A673 (cell line): ENCODE data around the gene BGN. TPM values are rescaled to one million over a fixed set of nuclear protein-coding genes. Genes with fewer than 3 reads are reported as not detected.

ENCODE experiments used
- BruUV-seq: library from RNA; stranded (reverse); fragments of 400-500 nt; replicated peaks from 2 replicates; lab custom pipeline; 2021; lab: Mats Ljungman, UMichigan
- CTCF ChIA-PET: fragments of 300-600 bp; sonication (Branson Sonifier 250); formaldehyde crosslinking; loops from one replicate; lab custom pipeline; 2022; ENCODE audit warnings: antibody characterized with exemption; lab: Charles Lee
- POLR2A ChIA-PET: fragments of 300-600 bp; sonication (Branson Sonifier 250); formaldehyde crosslinking; loops from one replicate; lab custom pipeline; 2022; ENCODE audit warnings: antibody characterized with exemption; ENCODE audit not compliant: low non-redundant PET; lab: Charles Lee
- DNase-seq: peaks from one replicate; pipeline ENCODE4 v3.0.0-alpha.2; 2015; ENCODE audit warnings: low spot score
- H3K27ac ChIP-seq: fragments of 200-600 bp; sonication (generic); 2 replicates; pipeline ENCODE4 v1.5.1; 2016; ENCODE audit warnings: mixed run types, low read depth, mild to moderate bottlenecking, mixed read lengths, antibody characterized with exemption, low read length; ENCODE audit not compliant: poor library complexity, severe bottlenecking
- H3K27me3 ChIP-seq: fragments of 200-600 bp; sonication (generic); replicated peaks from 2 replicates; pipeline ENCODE4 v1.6.1; 2017; ENCODE audit warnings: mixed run types, low read depth, mild to moderate bottlenecking, mixed read lengths, antibody characterized with exemption, low read length; ENCODE audit not compliant: insufficient read depth, poor library complexity
- H3K36me3 ChIP-seq: fragments of 200-600 bp; sonication (generic); 2 replicates; pipeline ENCODE4 v1.6.1; 2016; ENCODE audit warnings: mixed run types, mild to moderate bottlenecking, mixed read lengths, antibody characterized with exemption, low read length; ENCODE audit not compliant: insufficient read depth, poor library complexity, severe bottlenecking
- H3K4me1 ChIP-seq: fragments of 200-600 bp; sonication (generic); 2 replicates; pipeline ENCODE4 v1.6.1; 2017; ENCODE audit warnings: mixed run types, mild to moderate bottlenecking, mixed read lengths, antibody characterized with exemption, low read length; ENCODE audit not compliant: insufficient read depth, poor library complexity, severe bottlenecking
- H3K4me3 ChIP-seq: fragments of 200-600 bp; sonication (generic); 2 replicates; pipeline ENCODE4 v1.5.1; 2016; ENCODE audit warnings: low read depth, mixed run types, mild to moderate bottlenecking, mixed read lengths, low read length; ENCODE audit not compliant: poor library complexity, severe bottlenecking
- H3K9me3 ChIP-seq: fragments of 200-600 bp; sonication (generic); 2 replicates; pipeline ENCODE4 v1.6.1; 2016; ENCODE audit warnings: mixed run types, low read depth, mild to moderate bottlenecking, mixed read lengths, antibody characterized with exemption, low read length; ENCODE audit not compliant: poor library complexity, severe bottlenecking
- EZH2 ChIP-seq: fragments of 200-600 bp; sonication (generic); IDR thresholded peaks from 2 replicates; pipeline ENCODE4 v1.6.1; 2017; ENCODE audit warnings: borderline replicate concordance, low read depth, mild to moderate bottlenecking, mixed read lengths, antibody characterized with exemption, low read length; ENCODE audit not compliant: poor library complexity, severe bottlenecking
- intact Hi-C: fragments of 100-400 bp; cut with micrococcal nuclease; formaldehyde crosslinking; loops from one replicate; pipeline ENCODE4 v1.10.0; 2022; ENCODE audit not compliant: unreplicated experiment
- total RNA-seq: library from RNA; stranded (reverse); gene quantifications from 2 replicates; pipeline ENCODE4 v1.2.3, GENCODE V29; 2021
- TF ChIP-seq, protein P1 (sequence below): fragments of 300-800, 200-600 bp; sonication (generic); conservative IDR thresholded peaks from 2 replicates; pipeline ENCODE4 v1.5.1; 2017; ENCODE audit warnings: low read depth, mild to moderate bottlenecking, antibody characterized with exemption, low read length, moderate library complexity, mixed read lengths

The BGN gene
- total RNA-seq, 1 experiment from 2014 or later = 51.8 TPM

DNA sequence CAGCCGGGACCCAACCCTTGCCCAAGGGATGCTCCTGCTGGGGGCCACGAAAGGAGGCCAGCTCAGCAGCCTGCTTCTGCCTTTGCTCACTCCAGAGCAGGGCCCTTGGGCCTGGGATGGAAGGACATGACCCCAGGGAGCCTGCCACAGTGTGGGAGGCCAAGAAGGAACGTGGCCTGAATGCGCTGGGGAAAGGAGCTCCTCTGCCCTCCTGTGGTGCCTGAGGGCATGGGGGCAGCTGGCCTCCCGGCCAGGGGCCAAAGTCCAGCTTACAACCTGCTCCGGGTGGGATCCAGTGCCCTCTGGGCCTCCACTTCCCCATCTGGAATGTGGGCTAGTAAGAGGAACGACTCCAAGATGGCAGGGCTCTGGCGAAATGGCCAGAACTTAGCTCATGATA, 20.7 kb downstream of the BGN start:
- TF ChIP-seq, protein P1, sequence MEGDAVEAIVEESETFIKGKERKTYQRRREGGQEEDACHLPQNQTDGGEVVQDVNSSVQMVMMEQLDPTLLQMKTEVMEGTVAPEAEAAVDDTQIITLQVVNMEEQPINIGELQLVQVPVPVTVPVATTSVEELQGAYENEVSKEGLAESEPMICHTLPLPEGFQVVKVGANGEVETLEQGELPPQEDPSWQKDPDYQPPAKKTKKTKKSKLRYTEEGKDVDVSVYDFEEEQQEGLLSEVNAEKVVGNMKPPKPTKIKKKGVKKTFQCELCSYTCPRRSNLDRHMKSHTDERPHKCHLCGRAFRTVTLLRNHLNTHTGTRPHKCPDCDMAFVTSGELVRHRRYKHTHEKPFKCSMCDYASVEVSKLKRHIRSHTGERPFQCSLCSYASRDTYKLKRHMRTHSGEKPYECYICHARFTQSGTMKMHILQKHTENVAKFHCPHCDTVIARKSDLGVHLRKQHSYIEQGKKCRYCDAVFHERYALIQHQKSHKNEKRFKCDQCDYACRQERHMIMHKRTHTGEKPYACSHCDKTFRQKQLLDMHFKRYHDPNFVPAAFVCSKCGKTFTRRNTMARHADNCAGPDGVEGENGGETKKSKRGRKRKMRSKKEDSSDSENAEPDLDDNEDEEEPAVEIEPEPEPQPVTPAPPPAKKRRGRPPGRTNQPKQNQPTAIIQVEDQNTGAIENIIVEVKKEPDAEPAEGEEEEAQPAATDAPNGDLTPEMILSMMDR = no peak
- no peak for TF ChIP-seq EZH2
- H3K9me3 ChIP-seq = no peaks in the 10 kb centered on the region
- ChIA-PET CTCF (no interaction called here), POLR2A (no interaction called here)
- BruUV-seq = no TSS peak
- no peak overlapping the region for H3K4me3 ChIP-seq
- H3K27me3 ChIP-seq = peaks cover 14% of the 10 kb centered on the region
- no peak overlapping the region for H3K27ac ChIP-seq
- H3K36me3 ChIP-seq = no peaks in the 10 kb centered on the region
- no peaks in the 10 kb centered on the region for H3K4me1 ChIP-seq
- intact Hi-C loops = no loop called here
- no peak for DNase-seq

DNA sequence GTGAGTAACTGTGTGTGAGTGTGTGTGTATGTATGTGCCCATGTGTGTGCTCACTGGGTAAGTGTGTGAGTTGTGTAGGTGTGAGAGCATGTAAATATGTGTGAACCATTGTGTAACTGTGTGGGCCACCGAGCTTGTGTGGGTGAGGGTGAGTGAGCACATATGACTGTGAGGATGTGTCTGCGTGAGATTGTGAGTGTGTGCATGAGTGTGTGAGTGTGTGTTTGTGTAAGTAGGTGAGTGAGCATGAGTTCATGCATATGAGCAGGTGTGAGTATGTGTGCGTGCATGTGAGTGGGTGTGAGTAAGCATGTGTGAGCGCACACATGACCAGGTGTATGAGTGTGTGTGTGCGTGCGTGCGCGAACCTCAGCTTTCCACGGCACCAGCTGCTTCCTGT, 21.3 kb downstream of the BGN start:
- Histone ChIP-seq H3K36me3 (no peaks in the 10 kb centered on the region), H3K4me3 (no peak overlapping the region), H3K9me3 (no peaks in the 10 kb centered on the region), H3K27ac (no peak overlapping the region), H3K27me3 (peaks cover 14% of the 10 kb centered on the region), H3K4me1 (peaks cover 4% of the 10 kb centered on the region)
- no peak for TF ChIP-seq EZH2
- TF ChIP-seq, protein P1 = no peak
- intact Hi-C loops = no loop called here
- ChIA-PET POLR2A (no interaction called here), CTCF (interaction anchor here (0.9 kb wide), 1 partner anchor 23 kb away, joined by 3 read pairs; no protein-coding TSS in a partner anchor)
- no TSS peak for BruUV-seq
- no peak for DNase-seq

DNA sequence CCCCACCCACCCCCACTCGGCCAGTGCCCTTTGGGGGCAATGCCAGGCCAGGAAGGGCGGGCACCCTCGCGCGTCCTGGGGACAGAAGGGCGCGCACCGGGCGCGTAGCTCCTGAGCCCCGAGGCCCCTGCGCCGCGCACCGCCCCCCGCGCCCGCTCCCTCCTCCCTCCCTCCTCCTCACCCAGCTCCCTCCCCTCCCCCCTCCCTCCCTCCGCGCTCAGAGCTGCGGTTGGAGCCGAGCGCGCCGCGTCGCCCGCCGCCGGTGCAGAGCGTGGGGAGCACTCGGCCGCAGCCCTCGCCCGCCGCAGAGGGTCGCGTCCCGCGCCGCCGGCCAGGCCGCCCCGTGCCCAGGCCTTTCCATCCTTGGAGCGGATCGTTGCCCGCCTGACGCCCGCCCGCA, 22.6 kb downstream of the BGN start, which contains the start of gene ATP2B3:
Gene ATP2B3 (plus strand): TSS at position 220 of the 400 bp plus-strand sequence. CDS start 18,606 bp downstream, outside the sequence.
- Histone ChIP-seq H3K4me1 (peaks cover 10% of the 10 kb centered on the region), H3K27me3 (peaks cover 14% of the 10 kb centered on the region), H3K36me3 (no peaks in the 10 kb centered on the region), H3K27ac (no peak within 1 kb of the TSS), H3K9me3 (no peaks in the 10 kb centered on the region), H3K4me3 (peak within 1 kb of the TSS; percentile 24)
- no peak for DNase-seq
- BruUV-seq = no TSS peak
- intact Hi-C loops = no loop called here
- CTCF ChIA-PET = interaction anchor here (0.6 kb wide), 1 partner anchor 10 kb away, joined by 3 read pairs; no protein-coding TSS in a partner anchor
- no peak for TF ChIP-seq EZH2
- TF ChIP-seq, protein P1 = no peak
- POLR2A ChIA-PET = no interaction called here
